ENCODE data around the gene GPC1. TPM values are rescaled to one million over a fixed set of nuclear protein-coding genes. Genes with fewer than 3 reads are reported as not detected.

The GPC1 gene
- polyA plus RNA-seq, 1 experiment, result 46.8 TPM

GRCh38 chr2:240404174-240404852 lies 31.1 kb upstream of the GPC1 start:
- H3K9me3 ChIP-seq (ENCODE audit: control insufficient read depth, insufficient read depth, low read length), result no peaks in the 10 kb centered on the region; the same call in 1 of the 2 replicates
- no peak for DNase-seq (ENCODE audit: low read depth, low spot score)
- peaks cover 4% of the 10 kb centered on the region for H3K27me3 ChIP-seq (ENCODE audit: control insufficient read depth, insufficient read depth, low read length)
- CTCF ChIA-PET, result no interaction called here
- POLR2A ChIA-PET, result no interaction called here
- TF ChIP-seq CTCF (IDR thresholded peaks at IDR 0.05; ENCODE audit: low read depth, low read length), result no peak
- no peak overlapping the region for H3K27ac ChIP-seq (ENCODE audit: low read depth, low read length)
- H3K4me3 ChIP-seq (ENCODE audit: low read depth, low read length), result no peak overlapping the region

DNA sequence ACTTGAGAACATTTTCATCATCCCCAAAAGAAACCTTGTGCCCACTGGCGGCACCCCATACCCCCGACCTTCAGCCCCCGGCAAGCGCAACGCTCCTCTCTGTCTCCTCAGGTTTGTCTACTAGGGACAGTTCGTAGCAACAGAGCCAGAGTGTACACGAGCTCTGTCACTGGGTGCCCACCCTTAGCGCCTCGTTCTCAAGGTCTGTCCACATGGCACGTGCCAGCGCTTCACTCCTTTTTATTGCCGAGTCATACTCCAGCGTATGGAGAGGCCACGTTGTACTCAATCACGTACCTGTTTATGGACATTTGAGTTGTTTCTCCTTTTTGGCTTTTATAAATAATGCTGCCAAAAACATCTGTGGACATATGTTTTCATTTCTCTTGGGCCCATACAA lies 30.3 kb upstream of the GPC1 start:
- H3K27ac ChIP-seq (ENCODE audit: low read depth, low read length), result no peak overlapping the region
- no peak for DNase-seq (ENCODE audit: low read depth, low spot score)
- H3K4me3 ChIP-seq (ENCODE audit: low read depth, low read length), result no peak overlapping the region
- peaks cover 8% of the 10 kb centered on the region for H3K27me3 ChIP-seq (ENCODE audit: control insufficient read depth, insufficient read depth, low read length)
- POLR2A ChIA-PET, result no interaction called here
- no peaks in the 10 kb centered on the region; the same call in 1 of the 2 replicates for H3K9me3 ChIP-seq (ENCODE audit: control insufficient read depth, insufficient read depth, low read length)
- CTCF ChIA-PET, result interaction anchor here (1.4 kb wide), 1 partner anchor 11 kb away, joined by 3 read pairs; no protein-coding TSS in a partner anchor
- no peak for TF ChIP-seq CTCF (IDR thresholded peaks at IDR 0.05; ENCODE audit: low read depth, low read length)

DNA sequence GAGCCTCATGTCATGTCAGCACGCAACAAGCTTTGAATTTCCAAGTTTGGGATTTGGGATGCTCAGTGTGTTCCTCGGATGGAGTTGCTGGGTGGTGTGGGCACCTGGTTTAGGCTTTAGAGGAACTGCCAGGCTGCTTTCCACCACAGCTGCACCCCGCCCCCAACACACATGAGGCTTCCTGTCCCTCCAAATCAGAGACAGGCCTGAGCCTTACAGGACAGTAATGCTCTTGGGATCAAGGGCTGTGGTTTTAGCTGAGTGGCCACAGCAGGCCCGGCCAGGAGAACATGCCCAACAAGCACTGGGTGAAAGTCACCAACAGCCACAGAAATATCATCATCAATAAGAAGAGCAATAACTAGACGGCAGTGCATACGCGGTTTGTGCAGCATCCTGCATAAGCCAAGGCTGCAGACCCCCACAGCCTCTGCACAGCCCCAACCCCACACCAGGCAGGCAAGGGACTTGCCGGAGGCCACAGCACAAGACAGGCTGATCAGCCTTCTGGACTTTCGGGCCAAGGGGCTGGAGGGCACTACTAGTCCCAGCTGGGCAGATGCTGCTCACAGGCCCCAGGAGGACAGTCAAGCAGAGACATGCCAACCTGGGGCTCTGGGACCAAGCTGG lies 29.7 kb upstream of the GPC1 start:
- H3K9me3 ChIP-seq (ENCODE audit: control insufficient read depth, insufficient read depth, low read length), result no peaks in the 10 kb centered on the region; the same call in 1 of the 2 replicates
- CTCF ChIA-PET, result interaction anchor here (1.4 kb wide), 1 partner anchor 10 kb away, joined by 3 read pairs; no protein-coding TSS in a partner anchor
- POLR2A ChIA-PET, result no interaction called here
- DNase-seq (ENCODE audit: low read depth, low spot score), result no peak
- H3K27ac ChIP-seq (ENCODE audit: low read depth, low read length), result no peak overlapping the region
- TF ChIP-seq CTCF (IDR thresholded peaks at IDR 0.05; ENCODE audit: low read depth, low read length), result no peak
- no peak overlapping the region for H3K4me3 ChIP-seq (ENCODE audit: low read depth, low read length)
- peaks cover 8% of the 10 kb centered on the region for H3K27me3 ChIP-seq (ENCODE audit: control insufficient read depth, insufficient read depth, low read length)

- TF ChIP-seq CTCF (IDR thresholded peaks at IDR 0.05; ENCODE audit: low read depth, low read length), result no peak
- CTCF ChIA-PET, result no interaction called here
Observed at GRCh38 chr2:240407090-240407489, 28.4 kb upstream of the GPC1 start.

DNA sequence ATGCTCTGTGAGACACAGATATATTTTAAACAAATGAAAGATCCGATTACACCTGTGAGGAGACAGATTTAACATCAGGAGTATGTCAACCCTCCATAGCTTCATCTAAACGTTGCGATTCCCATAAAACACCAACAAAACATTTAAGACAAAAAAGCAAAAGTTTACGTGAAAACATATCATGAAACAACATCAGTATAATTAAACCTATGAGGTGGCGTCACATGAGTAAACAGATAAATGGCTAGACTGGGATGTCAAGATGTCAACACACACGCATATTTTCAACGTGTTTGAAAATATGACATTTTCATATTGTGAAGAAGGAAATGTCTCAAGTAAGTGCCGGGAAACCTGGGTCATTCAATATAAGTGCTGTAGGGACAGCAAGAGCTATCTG lies 25.5 kb upstream of the GPC1 start:
- Histone ChIP-seq H3K27ac (ENCODE audit: low read depth, low read length) (no peak overlapping the region), H3K27me3 (ENCODE audit: control insufficient read depth, insufficient read depth, low read length) (peaks cover 6% of the 10 kb centered on the region), H3K9me3 (ENCODE audit: control insufficient read depth, insufficient read depth, low read length) (peaks cover 3% of the 10 kb centered on the region; the same call in 1 of the 2 replicates), H3K4me3 (ENCODE audit: low read depth, low read length) (no peak overlapping the region)
- TF ChIP-seq CTCF (IDR thresholded peaks at IDR 0.05; ENCODE audit: low read depth, low read length), result no peak
- ChIA-PET POLR2A (no interaction called here), CTCF (no interaction called here)
- no peak for DNase-seq (ENCODE audit: low read depth, low spot score)

More at GRCh38 chr2:240407090-240407489, 28.4 kb upstream of the GPC1 start:
- POLR2A ChIA-PET, result no interaction called here
- DNase-seq (ENCODE audit: low read depth, low spot score), result no peak
- Histone ChIP-seq H3K4me3 (ENCODE audit: low read depth, low read length) (no peak overlapping the region), H3K27ac (ENCODE audit: low read depth, low read length) (no peak overlapping the region), H3K9me3 (ENCODE audit: control insufficient read depth, insufficient read depth, low read length) (peaks cover 3% of the 10 kb centered on the region; the same call in 1 of the 2 replicates), H3K27me3 (ENCODE audit: control insufficient read depth, insufficient read depth, low read length) (peaks cover 8% of the 10 kb centered on the region)

All from AG04450 (cell line).